Activated naive CD4-positive, alpha-beta T cell treated with anti-CD3 and anti-CD28 coated beads, Interleukin-2, amount 50 U/mL, for 16 hours (primary cell): ENCODE measurements around the gene VIPR1.

Experiments used
- DNase-seq: peaks from one replicate; pipeline ENCODE4 v3.0.0-alpha.2; 2020

VIPR1 gene, protein sequence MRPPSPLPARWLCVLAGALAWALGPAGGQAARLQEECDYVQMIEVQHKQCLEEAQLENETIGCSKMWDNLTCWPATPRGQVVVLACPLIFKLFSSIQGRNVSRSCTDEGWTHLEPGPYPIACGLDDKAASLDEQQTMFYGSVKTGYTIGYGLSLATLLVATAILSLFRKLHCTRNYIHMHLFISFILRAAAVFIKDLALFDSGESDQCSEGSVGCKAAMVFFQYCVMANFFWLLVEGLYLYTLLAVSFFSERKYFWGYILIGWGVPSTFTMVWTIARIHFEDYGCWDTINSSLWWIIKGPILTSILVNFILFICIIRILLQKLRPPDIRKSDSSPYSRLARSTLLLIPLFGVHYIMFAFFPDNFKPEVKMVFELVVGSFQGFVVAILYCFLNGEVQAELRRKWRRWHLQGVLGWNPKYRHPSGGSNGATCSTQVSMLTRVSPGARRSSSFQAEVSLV

DNA sequence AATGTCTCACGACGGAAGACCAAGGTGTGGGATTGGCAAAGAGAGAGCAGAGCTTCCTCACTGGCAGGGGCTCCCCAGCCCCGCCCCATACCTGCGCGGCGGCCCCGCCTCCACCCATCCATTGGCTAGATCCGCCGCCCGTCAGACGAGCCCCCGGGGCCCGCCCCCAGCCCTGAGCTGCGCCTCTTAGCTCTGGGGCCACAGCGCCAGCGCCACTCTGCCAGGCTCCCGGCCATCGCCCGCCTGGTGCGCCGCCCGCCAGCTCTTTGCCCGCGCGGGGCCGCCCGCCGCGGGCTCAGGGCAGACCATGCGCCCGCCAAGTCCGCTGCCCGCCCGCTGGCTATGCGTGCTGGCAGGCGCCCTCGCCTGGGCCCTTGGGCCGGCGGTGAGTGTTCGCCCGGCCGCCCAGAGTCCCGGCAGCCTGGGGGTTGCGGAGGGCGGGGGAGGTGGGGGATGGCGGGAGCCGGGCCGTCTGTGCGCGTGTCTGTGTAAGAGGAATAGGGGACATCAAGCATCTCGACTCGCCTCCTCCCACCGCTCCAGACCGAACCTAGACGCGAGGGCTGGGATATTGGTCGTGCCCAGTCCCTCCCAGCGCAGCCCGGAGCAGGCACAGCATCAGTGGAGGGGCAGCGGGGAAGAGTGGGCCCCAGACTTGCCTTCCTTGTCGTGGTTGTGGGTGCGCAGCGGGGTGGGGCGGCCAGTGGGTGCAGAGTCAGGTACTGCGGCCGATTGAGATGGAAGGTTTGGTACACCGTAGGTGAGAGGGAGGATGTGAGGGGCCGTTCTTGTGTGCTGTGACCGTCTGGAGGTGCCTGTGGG, at the start of gene VIPR1:
TSS of gene VIPR1 (plus strand) at position 215 of the 822 bp plus-strand sequence. CDS start at position 308, 93 bp downstream.
- DNase-seq = peak; percentile 96

DNA sequence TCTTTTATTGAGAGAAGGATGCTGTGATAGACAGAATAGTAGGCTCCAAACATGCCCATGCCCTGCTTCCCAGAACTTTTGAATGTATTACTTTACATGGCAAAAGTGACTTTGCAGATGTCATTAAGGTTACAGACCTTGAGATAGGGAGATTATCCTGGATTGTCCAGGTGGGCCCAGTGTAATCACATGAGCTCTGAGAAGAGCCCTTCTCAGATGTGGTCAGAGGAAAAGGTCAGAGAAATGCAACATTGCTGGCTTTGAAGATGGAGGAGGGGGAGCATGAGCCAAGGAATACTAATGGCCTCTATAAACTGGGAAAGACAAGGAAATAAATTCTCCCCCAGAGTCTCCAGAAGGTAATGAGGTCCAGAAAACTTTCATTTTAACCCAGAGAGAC, 46.2 kb upstream of the VIPR1 start:
- DNase-seq = no peak

DNA sequence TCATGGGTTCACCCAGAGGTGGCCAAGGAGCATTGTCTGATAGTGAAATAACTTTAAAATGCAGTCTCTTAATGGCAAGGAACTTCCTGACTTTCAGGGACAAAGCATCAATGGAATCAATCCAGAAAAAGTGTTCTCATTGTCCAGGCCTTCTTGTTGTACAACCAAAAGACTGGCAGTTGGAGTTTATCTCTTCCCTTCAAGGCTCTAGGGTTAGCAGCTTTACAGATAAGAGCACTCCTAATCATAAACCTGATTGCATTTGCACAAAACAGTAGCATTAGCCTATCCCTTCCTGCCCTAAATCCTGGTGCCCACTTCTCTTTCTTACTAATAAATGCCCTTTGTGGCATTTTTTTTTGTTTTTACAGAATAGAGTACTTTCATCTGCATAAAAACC, 43.3 kb upstream of the VIPR1 start:
- DNase-seq = no peak

DNA sequence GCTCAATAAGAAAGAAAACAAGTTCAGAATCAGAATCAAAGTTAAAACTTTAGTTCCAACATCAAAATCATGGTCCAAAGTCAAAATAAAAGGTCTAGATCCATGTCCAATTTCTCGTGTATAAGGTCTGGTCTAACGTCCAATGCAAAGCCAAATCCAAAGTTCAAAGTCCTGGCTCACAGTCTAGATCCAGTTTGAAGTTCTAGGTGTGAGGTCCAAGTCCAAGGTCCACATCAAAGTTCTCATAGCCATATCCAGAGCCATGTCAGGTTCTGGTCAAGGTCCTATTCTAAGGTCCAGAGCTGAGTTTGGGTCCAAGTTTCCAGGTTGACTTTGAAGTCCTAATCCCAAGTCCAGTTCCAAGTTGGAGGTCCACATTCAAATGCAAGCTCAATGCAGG, 40.7 kb upstream of the VIPR1 start:
- no peak for DNase-seq

DNA sequence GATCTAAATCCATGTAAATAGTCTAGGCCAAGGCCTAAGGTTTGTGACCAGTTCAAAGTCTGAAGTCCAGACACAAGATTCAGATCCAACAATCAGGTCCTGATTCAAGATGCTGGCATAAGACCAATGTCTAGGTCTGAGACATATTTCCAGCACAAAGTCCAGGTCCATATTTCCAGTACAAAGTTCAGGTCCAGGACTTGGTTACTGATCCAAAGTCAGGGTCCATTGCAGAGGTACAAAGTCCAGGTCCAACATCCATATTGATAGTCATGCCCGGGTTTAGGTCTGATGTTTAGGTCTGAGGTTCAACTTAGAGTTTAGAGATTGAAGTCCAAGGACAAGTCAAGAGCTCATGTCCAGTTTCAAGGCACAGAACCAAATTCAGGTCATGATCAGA, 39.4 kb upstream of the VIPR1 start:
- DNase-seq = no peak

DNA sequence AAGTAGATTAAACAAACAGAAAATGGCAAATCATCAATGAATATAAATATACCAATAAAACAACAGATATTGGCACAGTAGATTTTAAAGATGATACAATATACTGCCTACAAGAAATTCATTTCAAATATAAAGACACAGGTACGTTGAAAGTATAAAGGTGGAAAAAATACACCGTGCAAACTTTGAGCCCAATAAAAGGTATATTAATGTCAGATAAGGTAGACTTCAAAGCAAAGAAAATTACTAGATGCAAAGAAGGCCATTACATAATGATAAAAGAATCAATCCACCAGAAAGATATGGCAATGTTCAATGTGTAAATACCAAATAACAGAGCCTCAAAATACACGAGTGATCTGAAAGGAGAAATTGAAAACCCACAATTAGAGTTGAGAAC, 34.3 kb upstream of the VIPR1 start:
- DNase-seq = no peak

DNA sequence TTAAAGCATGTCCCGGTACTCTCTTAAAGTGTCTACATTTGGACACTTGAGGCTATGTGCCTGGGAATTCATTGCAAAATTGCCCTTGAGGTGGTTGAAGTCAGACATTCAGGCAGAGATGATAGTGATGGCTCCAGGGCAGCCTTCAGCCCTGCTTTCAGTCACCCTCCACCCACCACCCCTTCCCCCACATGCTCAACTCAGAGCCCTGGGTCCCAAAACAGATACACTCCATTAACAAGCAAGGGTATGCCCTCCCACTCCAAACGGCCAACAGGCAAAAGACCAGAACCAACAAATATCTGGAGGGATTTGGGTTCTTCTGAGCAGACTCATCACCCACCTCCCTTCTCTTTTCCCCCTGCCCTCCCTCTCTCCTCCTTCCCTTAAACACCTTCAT, 29.9 kb upstream of the VIPR1 start:
- DNase-seq = no peak

DNA sequence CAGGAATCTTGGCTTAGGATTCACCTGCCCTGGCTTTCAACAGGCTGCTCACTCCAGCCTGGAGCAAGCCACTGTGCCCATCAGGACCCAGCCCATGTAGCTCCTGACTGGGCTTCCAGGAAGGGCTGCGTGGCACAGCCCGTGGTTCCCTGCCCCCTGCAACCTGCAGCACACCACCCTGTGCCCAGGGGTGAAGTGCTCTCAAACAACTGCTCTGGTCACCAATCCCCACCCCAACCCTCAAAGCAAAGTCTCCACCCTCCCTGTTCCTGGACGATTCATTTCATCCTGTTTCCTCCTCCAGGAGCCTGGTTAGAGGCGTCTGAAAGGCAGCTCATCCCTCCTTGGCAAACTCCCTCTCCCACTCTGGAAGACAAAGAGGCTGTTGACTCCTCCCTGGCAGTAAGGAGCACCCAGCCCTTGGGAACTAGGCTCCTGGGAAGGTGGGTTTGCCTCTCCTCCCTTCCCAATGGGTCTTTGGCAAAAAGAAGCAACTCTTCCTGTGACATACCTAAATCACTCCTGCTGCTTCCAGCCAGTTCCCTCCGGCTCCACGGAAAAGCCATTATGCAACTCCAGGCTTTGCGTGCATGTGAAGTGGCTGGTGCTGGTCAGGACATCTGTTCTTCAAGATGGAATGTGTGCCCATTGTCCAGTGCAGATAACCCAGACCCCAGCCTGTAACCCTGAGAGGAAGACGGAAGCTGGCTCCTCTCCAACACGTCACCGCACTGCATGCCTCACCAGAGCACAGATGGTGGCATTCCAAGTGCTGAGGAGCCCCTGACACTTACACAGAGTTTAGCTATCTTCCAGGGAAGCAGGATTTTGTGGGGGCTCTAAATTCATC, 29.1 kb upstream of the VIPR1 start:
- DNase-seq = no peak

DNA sequence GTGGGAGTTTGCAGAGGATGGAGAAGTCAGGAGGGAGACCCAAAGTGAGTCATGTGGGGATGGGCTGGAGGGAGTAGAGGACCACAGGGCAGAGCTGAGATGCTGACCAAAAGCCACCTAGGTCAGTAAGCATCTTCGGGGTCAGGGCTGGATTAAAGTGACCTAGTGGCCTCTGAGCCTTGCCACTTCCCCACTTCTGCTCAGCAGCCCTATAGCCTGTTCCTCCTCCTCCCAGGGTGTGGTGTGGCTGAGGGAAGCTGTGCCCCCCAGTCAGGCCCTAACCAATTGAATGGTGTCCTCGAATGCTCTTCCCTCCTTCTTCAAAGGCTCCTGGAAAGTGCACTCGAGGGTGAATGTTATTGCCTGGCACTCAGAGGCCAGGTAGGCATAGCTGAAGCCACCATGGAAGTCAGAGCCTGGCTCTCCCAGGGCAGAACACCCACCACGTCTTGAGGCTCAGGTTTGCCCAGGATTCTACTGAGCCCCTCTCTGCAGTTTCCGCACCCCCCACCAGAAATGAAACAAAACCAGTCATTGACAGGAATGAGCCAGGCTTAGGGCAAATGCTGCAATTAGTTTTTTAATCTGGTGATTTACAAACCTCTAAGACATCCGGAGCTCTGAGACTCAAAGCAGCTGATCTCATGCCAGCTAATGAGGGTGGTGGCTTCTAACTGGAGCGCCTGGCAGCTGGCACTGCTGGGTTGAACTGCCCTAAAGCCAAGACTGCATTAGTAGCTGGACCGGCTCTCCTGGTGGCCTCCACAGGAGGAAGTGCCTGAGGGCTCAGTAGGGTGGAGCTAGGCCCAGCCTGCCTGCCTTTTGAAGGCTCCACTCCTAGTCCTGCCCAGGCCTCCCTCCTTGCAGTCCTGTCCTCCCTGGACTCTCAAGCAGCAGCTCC, 26.0 kb upstream of the VIPR1 start:
- DNase-seq = no peak

DNA sequence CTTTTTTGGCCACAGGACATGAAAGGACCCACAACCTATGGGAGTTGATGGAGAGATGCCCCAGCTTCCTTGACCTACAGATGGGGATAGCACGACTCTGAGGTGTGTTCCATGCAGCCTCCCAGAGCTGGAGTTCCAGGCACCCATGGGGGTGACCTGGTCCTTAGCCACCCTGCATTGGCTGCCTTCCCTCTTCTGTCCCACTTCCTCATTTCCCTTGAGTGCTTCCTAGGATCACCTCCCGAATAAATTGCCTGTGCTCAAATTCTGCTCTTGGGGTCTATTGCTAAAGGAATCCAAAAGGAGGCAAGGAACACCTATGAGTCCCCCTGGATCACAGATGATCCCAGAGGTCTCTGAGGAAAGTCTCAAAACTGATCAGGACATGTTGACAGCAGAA, 24.7 kb upstream of the VIPR1 start:
- no peak for DNase-seq

DNA sequence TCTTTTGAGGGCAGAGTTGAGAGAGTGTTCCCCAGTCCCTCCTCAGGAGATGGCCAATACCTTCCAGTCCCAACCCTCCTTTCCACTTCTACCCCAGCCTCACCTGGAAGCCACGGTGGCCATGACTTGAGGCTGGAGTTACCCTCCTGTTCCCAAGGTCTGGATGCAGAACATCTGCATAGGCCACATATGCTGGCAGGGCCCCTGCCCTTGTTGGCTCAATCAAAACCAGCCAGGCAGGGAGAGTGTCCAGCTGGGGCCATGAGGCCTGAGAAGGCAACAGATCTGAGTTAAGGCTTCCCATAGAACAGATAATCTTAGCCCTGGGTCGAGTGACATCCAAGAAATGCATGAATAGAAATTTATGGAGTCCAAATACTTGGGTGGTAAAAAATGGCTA, 23.6 kb upstream of the VIPR1 start:
- DNase-seq = no peak

DNA sequence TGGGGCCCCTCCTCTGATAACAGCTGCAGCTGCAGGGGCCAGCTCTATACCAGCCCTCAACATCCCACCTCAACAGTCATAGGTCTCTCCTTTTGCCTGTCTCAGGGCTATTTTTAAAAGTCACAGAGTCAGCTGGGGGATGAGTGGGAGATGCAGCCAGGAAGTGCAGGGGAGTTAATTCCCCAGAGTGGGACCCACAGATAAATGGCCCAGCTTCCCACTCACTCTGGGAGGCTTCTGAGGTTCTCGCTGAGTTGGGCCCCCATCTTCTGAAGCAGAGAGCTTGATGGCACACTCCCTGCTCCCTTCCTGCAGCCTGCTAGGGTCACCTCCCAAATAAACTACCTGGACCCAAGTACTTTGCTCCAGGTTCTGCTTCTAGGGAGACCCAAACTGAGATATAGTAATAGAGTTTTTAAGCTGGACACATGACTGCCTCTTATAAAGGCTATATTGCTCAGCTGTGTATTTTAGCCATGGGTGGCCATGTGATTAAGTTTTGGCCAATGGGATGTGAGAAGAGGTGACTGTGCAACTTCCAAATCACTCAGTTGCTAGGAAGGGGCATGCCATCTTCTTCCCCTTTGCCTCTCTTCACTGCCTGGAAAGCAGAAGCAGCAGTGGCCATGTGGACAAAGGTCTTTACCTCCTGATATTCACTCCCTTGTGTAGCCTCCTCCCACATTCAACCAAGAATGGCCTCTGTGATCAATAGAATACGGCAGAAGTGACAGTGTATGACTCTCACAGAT, 15.5 kb upstream of the VIPR1 start:
- no peak for DNase-seq

DNA sequence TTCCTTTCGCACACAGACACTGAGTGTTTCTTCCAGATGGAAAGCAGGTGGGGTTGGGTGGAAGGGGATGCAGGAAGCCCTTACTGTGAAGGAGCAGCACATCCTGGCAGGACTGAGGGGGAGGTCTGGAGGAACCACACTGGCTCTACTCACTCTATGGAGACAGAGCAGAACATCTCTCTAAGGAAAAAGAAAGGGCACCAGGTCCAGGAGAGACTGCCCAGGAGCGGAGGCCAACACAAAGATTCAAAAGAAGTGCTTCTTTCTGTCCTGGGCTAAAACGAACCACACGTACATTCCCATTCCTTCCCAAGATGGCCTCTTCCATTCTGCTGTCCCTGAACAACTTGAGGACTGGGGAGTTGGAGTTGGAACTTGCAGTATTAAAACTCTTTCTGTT, 13.8 kb upstream of the VIPR1 start:
- no peak for DNase-seq

DNA sequence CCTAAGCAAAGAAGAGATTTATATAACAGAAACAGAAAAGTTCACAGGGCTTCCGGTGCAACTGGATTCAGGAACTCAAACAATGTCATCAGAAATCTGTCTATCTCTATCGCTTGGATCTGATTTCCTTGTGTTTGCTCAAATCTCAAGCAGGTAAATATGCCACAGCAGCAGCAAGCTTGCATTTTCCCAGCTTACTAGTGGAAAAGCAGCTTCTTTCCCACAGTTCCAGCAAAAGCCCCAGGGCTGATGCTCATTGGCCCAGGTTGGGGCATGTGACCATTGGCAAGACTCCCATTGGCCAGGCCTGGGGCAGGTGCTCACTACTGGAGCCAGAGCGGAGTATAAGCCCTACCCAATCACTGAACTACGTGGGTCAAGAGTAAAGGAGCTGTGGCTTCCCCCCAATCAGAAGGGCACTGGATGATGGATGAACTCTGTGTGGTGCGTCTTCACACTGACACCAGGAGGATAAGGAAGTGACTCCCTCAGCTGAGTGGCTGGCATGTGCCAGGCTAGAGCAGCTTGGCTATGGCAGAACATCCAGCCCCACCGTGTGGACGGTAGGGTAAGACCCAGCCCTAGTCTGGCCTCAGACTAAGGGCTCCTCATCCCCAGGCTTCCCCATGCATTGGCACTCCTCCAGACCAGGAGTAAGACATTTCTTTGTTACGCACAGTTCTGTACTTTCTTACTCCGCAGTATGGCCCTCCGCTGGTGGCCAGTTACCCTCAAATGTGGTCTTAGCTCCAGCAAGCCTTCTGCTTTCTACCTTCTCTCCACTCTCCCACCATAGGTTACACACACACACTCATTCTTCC, 13.1 kb upstream of the VIPR1 start:
- DNase-seq = no peak

DNA sequence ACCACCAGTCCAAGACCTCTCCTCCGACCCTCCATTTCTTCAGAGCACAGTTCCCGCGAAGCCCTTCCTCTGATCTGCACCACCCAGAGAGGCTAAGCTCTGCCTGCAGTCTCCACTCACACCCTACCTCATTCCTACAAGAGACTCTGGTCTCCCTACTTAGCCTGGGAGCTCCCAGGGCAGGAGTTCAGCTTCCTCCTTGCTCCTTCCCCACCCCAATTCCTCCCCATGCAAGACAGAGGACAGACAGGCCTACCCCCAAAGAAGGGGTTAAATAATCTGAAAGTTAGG, 12.6 kb upstream of the VIPR1 start:
- DNase-seq = no peak

DNA sequence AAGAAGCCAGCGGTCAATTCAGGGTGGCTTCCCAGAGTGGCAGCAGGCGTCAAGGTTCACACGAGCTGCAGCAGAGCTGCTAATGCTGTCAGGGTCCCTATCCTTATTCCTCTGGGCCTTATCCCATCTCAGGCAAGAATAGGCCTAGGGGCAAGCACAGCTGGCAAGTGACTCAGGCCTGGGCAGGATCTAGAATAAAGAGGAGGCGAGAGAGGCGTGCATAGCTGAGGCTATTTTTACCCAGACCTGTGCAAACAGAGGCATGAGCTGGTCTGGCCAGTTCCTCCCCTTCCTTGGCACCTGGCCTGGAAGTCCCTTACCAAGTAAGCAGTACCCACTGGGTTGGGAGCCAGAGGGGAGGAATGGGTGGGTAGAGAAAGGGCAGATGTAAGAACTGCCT, 12.2 kb upstream of the VIPR1 start:
- DNase-seq = no peak

DNA sequence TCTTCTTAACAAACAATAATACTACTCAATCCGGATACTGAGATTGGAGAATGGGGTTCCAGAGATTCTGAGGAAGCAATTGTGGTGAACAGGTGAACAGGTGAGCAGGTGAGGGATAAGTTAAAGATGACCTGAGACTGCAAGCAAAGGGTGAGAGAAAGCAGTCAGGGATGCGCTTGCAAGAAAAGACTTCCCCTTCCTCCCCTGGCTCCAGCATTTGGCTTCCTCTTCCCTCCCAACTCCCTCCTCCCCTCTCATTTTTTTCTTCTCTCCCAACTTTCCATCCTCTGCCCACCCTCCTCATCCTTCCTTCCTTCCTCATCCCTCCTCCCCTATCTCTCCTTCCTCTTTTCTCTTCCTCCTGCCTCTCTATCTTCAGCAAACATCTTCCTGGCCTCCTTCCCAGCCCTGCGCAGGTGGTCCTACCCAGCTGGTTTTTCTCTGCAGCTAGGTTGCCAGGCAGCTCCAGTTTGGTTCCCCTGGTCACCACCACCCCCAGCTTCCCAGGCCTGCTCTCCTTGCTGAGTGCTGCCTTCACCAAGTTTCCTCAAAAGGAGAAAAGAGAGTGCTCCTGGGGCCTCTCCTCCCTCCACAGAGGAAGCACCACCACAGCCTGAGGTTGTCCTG, 10.4 kb upstream of the VIPR1 start:
- DNase-seq = no peak

DNA sequence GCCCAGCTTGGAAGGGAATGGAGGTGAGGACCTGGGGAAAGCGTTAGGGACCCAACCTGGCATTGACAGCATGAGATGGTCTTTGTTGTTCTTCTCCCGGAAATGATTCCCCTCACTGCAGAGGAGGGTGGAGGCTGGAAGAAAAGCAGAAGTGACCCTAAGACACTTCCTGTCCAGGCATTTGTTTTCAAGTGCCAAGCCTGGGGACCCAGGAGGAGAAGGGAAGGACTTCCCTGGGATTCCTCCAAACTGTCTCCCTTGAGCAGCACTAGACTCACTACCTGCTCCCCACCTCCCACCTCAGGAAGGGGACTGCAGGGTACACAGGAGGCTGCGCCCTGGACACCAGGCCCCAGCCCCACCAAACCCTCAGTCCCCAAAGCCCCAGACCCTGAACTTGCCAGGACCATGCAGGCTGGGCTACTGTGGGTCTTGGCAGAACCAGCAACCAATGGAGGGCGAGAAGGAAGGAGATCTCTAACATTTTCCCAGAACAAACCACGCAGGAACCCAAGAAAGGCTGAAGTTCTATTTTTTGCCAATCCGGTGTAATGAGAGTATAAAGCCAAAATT, 9.8 kb upstream of the VIPR1 start:
- DNase-seq = no peak

DNA sequence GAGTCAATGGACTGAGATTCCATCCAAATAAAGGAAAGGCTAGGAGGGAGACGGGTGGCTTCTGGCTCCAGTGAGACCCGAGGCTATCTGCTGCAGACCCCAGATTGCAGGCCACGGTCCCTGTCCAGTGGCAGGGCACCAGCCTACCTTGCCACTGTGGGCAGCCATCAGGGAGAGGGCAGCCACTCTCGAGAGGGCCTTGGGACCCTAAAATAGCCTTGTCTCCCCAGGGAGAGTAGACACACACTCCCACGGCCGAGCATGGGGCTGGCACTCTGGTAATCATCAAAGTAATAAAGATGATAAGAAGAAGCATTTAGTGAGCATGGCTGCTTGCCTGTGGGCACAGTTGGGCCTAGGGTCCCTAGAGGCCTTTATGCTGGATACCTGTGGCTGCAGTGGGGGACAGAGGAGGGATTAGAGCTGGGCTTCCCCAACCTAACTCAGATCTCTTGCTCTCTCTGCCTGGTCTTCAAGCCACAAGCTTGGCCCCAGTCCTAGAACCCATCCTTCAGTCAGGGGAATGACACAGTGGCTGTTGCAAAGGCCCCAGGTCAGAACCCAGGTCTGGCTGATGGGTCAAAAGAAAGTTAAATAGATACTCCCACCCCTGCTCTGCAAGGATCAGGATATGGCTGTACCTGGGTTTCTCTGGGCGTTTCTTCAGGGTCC, 9.2 kb upstream of the VIPR1 start:
- no peak for DNase-seq
